ENCODE data around the gene TEX12. TPM values are rescaled to one million over a fixed set of nuclear protein-coding genes. Genes with fewer than 3 reads are reported as not detected.
"Not testable (repeated sequence)": the region's sequence is repeated elsewhere in the genome, so short reads cannot be mapped to it uniquely, and the experiment has no call there.

The TEX12 gene
- total RNA-seq, 1 donor from 2014 or later: not detected

DNA sequence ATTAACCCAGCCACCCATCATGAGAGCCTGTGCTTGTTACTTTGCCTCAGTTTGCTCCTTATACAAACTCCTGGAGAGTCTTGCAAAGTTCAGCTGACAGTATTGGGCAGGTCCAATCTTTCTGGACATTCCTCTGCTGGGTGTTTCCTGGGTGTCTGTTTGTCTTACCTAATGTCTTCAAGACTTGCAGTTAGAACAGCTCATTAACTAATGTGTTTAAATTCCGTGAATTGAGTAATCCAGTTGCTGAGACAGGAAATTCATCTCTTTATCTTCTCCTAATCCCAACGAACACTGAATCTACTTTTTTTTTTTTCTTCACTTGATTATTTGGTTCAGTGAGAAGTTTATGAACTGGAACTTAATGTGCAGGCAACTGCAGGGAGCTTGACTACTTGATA is 28.8 kb downstream of the TEX12 start:
- intact Hi-C loops (cut with micrococcal nuclease): no loop called here
- CTCF ChIA-PET: interaction anchor here (0.7 kb wide), 1 partner anchor 12 kb away, joined by 5 read pairs; no protein-coding TSS in a partner anchor
- H3K27me3 Mint-ChIP-seq: peaks cover 2% of the 10 kb centered on the region
- DNase-seq (no peak), ATAC-seq (ENCODE audit: low read depth) (no peak)
- H3K27ac Mint-ChIP-seq: no peak overlapping the region
- H3K36me3 Mint-ChIP-seq (ENCODE audit: low read depth): no peaks in the 10 kb centered on the region
- POLR2A ChIA-PET: no interaction called here
- TF ChIP-seq, protein P1, sequence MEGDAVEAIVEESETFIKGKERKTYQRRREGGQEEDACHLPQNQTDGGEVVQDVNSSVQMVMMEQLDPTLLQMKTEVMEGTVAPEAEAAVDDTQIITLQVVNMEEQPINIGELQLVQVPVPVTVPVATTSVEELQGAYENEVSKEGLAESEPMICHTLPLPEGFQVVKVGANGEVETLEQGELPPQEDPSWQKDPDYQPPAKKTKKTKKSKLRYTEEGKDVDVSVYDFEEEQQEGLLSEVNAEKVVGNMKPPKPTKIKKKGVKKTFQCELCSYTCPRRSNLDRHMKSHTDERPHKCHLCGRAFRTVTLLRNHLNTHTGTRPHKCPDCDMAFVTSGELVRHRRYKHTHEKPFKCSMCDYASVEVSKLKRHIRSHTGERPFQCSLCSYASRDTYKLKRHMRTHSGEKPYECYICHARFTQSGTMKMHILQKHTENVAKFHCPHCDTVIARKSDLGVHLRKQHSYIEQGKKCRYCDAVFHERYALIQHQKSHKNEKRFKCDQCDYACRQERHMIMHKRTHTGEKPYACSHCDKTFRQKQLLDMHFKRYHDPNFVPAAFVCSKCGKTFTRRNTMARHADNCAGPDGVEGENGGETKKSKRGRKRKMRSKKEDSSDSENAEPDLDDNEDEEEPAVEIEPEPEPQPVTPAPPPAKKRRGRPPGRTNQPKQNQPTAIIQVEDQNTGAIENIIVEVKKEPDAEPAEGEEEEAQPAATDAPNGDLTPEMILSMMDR (IDR thresholded peaks at IDR 0.05): no peak
- H3K9me3 Mint-ChIP-seq: no peaks in the 10 kb centered on the region
- peaks cover 6% of the 10 kb centered on the region for H3K4me1 Mint-ChIP-seq
- H3K4me3 Mint-ChIP-seq: no peak overlapping the region

DNA sequence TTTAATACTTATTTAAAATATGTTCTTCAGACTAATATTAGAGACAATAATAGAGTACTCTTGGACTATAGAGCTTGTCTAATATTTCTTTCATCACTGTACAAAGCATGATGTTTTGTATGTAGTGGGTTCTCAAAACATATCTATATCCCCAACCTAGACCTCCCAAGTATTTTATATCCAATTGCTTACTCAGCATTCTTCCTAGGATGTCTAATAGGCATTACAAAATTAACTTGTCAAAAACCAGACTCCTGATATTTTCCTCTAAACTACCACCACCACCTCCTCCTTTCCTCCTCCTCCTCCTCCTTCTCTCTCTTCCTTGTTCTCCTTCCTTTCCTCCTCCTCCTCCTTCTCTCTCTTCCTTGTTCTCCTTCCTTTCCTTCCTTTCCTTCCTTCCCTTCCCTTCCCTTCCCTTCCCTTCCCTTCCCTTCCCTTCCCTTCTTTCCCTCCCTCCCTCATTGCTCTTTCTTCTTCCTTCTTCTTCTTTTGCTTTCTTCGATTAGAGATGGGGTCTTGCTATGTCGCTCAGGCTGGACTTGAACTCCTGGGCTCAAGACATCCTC is 29.4 kb downstream of the TEX12 start:
- H3K36me3 Mint-ChIP-seq (ENCODE audit: low read depth): no peaks in the 10 kb centered on the region
- POLR2A ChIA-PET: no interaction called here
- TF ChIP-seq, protein P1 (IDR thresholded peaks at IDR 0.05): no peak
- peaks cover 2% of the 10 kb centered on the region for H3K27me3 Mint-ChIP-seq
- CTCF ChIA-PET: no interaction called here
- DNase-seq: no peak
- no peak overlapping the region for H3K4me3 Mint-ChIP-seq
- H3K9me3 Mint-ChIP-seq: no peaks in the 10 kb centered on the region
- ATAC-seq (ENCODE audit: low read depth): no peak
- intact Hi-C loops (cut with micrococcal nuclease): no loop called here
- no peak overlapping the region for H3K27ac Mint-ChIP-seq
- H3K4me1 Mint-ChIP-seq: peaks cover 6% of the 10 kb centered on the region

DNA sequence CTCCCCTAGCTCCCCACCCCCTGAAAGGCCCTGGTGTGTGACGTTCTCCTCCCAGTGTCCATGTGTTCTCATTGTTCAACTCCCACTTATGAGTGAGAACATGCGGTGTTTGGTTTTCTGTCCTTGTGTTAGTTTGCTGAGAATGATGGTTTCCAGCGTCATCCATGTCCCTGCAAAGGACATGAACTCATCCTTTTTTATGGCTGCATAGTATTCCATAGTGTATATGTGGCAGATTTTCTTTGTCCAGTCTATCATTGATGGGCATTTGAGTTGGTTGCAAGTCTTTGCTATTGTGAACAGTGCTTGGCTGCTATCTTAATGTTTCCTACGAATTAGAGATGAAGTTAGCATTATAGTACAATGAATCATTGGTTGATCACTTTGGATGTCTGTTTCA is 31.9 kb downstream of the TEX12 start:
- POLR2A ChIA-PET, H3K4me1 Mint-ChIP-seq: not testable (repeated sequence)

DNA sequence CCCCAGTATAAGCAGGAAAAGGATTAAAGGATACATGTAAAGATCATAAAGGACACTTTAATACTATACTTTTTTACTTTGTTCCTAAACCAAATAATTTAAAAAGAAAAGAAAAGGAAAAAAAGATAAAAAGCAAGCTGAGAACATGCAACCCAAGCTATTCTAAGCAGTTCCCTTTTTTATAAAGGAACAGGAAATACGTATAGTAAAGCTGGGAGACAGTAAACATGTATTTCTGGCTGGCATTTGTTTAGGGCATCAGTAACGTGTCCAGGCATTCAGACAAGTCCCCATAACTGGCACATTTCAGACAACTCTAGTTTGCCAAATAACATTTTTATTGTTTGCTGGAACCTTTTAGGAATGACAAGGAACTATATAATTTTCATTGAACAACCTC is 33.1 kb downstream of the TEX12 start:
- peaks cover 6% of the 10 kb centered on the region for H3K4me1 Mint-ChIP-seq
- H3K27me3 Mint-ChIP-seq: peaks cover 2% of the 10 kb centered on the region
- CTCF ChIA-PET: interaction anchor here (1.3 kb wide), 1 partner anchor 19 kb away, joined by 3 read pairs; no protein-coding TSS in a partner anchor

More for the DNA sequence above, 31.9 kb downstream of the TEX12 start:
- ATAC-seq (ENCODE audit: low read depth); H3K36me3 Mint-ChIP-seq (ENCODE audit: low read depth); DNase-seq; H3K9me3 Mint-ChIP-seq; intact Hi-C loops (cut with micrococcal nuclease); H3K27me3 Mint-ChIP-seq; CTCF ChIA-PET; H3K4me3 Mint-ChIP-seq; H3K27ac Mint-ChIP-seq: not testable (repeated sequence)

DNA sequence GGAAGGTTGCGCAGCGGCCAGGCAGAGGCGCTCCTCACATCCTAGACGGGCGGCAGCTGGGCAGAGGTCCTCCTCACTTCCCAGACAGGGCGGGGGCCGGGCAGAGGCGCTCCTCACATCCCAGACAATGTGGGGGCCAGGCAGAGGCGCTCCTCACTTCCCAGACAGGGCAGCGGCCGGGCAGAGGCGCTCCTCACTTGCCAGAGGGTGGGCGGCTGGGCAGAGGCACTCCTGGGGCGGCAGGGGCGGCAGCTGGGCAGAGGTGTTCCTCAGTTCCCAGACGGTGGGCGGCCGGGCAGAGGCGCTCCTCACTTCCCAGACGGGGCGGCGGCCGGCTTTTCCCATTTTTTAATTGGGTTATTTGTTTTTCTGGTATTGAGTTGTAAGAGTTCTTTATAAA is 38.9 kb downstream of the TEX12 start:
- intact Hi-C loops (cut with micrococcal nuclease): no loop called here
- H3K4me3 Mint-ChIP-seq: no peak overlapping the region
- H3K27me3 Mint-ChIP-seq: no peaks in the 10 kb centered on the region
- ATAC-seq (ENCODE audit: low read depth) (no peak), DNase-seq (no peak)
- ChIA-PET POLR2A (no interaction called here), CTCF (no interaction called here)
- H3K4me1 Mint-ChIP-seq: no peaks in the 10 kb centered on the region
- H3K36me3 Mint-ChIP-seq (ENCODE audit: low read depth): no peaks in the 10 kb centered on the region
- H3K9me3 Mint-ChIP-seq: no peaks in the 10 kb centered on the region
- no peak overlapping the region for H3K27ac Mint-ChIP-seq
- TF ChIP-seq, protein P1 (IDR thresholded peaks at IDR 0.05): no peak

More for the DNA sequence above, 33.1 kb downstream of the TEX12 start:
- H3K9me3 Mint-ChIP-seq: no peaks in the 10 kb centered on the region
- POLR2A ChIA-PET: no interaction called here
- TF ChIP-seq, protein P1 (IDR thresholded peaks at IDR 0.05): no peak
- no peak overlapping the region for H3K27ac Mint-ChIP-seq
- no peak overlapping the region for H3K4me3 Mint-ChIP-seq
- H3K36me3 Mint-ChIP-seq (ENCODE audit: low read depth): no peaks in the 10 kb centered on the region
- DNase-seq (no peak), ATAC-seq (ENCODE audit: low read depth) (no peak)
- intact Hi-C loops (cut with micrococcal nuclease): no loop called here

DNA sequence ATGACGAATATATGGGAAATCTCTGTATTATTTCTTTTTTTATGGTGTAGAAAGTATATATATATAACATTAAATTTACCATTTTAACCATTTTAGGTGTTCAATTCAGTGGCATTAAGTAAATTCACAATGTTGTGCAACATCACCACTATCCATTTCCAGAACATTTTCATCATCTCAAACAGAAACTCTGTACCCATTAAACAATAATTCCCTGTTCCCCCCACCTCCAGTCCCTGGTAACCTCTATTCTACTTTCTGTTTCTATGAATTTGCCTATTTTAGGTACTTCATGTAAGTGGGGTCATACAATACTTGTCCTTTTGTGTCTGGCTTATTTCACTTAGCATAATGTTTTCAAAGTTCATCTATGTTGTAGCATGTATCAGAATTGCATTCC is 43.7 kb downstream of the TEX12 start:
- Mint-ChIP-seq H3K4me1 (peaks cover 7% of the 10 kb centered on the region), H3K27me3 (no peaks in the 10 kb centered on the region), H3K27ac (no peak overlapping the region), H3K9me3 (no peaks in the 10 kb centered on the region), H3K4me3 (no peak overlapping the region), H3K36me3 (ENCODE audit: low read depth) (no peaks in the 10 kb centered on the region)
- ChIA-PET POLR2A (no interaction called here), CTCF (no interaction called here)
- TF ChIP-seq, protein P1 (IDR thresholded peaks at IDR 0.05): no peak
- intact Hi-C loops (cut with micrococcal nuclease): loop anchor here (10.0 kb wide), 2 partner anchors 374 to 904 kb away; no protein-coding TSS in a partner anchor
- ATAC-seq (ENCODE audit: low read depth): no peak
- DNase-seq: no peak

Measured in activated B cell treated with CpG ODN at 0.5 μM for 24 hours (primary cell).